HG02870 (cell line): ENCODE data around the gene SNX21.
"Not testable (repeated sequence)": the region's sequence is repeated elsewhere in the genome, so short reads cannot be mapped to it uniquely, and the experiment has no call there.

ENCODE experiments used
- ATAC-seq: cut with Tn5 transposase; IDR thresholded peaks from one replicate; pipeline ENCODE4 v1.9.1; 2021; ENCODE audit warnings: mild to moderate bottlenecking, moderate library complexity; ENCODE audit not compliant: unreplicated experiment

Gene SNX21

DNA sequence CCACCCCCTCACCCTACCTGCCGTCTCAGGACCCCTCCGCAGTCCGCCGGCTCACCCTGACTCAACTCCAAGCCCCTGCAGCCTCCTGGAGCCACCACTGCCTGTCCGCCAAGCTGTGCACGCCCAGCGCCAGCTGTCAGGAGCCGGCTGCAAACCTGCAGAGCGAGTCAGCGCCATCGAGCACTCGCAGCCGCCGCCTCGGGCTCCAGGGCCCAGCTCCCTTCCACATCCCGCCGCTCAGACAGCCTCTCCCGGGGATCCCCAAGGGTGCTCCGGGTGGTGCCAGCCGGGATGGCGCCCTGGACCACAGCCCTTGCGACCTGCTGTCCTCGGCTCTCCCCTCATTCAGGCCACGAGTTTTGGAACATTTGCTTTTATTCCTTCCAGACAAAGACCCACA lies 10.7 kb upstream of the SNX21 start:
- no peak for ATAC-seq

DNA sequence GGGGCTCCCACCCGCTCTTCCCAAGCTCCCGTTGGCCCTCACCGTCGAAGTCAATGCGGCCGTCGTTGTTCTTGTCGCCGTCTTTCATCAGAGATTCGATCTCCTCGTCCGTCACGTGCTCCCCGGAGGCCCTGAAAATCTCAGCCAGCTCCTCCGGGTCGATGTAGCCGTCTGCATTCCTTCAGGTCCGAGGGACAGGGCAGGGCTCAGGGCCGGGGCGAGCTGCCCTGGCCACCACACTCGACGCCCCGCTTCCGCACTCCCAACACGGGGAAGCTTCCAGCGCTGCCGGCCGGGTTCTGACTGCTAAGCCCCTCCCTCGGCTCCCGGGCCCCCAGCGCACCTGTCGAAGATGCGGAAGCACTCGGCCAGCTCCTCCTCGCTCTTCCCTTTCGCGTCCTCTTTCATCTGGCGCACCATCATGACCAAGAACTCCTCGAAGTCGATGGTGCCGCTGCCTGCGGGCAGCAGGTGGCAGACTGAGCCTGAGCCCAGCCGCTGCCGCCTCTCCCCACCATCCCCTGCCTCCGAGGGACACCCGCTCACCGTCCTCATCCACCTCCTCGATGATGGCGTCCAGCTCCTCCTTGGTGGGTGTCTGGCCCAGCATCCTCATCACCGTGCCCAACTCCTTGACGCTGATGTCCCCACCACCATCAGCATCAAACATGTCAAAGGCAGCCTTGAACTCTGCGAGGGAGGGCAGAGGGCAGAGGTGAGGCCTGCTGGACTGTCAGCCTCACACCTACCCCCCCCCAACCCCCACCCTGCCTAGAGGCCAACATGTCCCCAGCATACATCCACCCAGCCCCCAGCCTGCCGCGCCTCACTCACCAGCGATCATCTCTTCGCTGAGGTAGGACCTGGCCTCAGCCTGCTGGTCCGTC lies 9.4 kb upstream of the SNX21 start:
- ATAC-seq = no peak

DNA sequence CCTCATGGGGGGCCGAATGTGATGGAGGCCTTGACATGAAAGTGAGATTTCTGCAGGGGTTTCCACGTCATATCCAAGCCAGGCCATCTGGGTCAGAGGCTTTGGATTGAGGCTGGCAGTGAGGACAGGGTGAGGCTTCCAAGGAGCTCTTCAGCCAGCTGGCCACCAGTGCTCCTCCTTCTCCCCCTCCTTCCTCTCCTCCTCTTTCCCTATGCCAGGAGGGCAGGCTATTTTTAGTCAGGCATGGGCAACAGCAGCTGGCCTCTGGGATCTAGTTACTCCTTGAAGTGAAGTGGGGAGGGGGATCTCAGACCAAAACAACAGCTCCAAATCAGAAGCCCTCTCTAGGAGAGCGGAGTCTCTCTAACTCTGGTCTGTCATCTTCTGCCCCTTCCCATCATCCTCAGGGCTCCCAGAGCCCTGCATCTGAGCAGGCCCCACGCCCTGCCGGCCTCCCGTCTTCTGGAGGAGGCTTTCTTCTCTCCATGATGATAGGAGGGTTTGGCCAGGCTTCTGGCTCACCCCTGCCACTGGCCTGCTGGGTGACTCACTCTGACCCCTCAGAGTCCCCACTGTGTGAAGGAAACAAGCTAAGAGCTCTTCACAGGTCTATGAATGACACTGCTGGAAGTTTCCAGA lies 7.1 kb upstream of the SNX21 start:
- ATAC-seq = no peak

DNA sequence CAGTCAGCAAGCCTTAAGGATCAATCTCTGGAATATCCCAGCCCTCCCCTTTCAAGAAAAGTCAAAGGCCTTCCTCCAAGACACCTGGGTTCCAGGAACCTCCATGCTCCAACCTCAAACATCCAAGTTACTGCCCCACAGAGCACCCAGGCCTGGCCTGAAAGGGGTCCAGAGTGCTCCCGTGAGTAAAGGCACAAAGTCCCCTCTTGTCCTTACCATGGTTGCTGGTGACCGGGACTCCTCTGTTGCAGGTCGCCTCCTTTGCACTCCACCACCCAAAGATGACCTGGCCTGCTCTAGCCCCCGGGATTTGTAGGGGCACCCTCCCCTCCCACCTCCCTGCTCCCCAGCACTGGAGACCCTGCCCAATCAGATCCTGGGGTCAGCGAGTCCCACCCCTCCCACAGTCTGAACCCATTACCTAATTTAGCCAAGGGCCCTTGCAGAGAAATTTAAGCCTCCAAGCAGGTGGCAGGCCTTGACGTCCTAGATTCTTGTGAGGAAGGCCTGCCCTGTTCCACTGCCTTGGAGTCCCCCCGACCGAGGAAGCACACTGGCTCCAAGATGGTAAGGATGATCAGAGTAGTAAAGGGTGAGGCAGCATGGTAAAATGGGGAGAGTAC lies 6.5 kb upstream of the SNX21 start, which contains the start of gene TNNC2:
Gene TNNC2 (minus strand): TSS at position 283 of the 623 bp plus-strand sequence. CDS start 64 bp downstream, at position 219.
- no peak for ATAC-seq

DNA sequence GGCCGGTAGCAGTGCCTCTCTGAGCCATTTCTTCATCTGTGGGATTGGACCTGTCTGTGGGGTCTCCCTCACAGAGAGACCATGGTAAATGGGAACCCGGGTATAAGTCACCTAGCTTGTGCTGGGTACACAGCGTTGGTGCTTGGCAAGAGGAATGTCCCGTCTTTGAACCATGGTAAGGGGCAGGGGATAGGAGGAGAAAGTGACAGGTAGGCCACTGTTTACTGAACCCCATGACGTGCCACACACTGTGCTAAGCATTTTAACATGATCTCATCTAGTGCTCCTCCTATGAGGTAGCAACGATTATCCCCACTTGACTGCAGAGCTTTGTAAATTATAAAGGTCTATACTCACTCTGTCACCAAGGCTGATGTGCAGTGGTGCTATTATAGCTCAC lies 5.9 kb upstream of the SNX21 start:
- no peak for ATAC-seq

DNA sequence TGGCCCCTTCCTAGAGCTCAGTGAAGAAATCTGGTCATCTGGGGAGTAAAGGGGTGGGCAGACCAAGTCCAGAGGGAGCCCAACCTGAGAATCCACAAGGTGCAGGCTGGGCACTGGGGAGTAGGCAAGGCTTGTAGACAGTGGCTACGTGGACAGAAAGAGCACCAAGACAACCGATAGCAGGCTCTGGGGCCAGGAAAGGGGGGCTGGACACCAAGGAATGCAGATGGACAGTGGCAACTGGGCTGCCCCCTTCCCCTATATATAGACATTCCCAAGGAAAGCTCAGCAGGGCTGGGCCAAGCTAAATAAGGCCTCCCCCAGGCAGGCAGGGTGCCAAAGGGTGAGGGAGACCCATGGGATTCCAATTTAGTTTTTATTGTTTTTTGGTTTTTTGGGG lies 5.0 kb upstream of the SNX21 start:
- ATAC-seq = no peak

DNA sequence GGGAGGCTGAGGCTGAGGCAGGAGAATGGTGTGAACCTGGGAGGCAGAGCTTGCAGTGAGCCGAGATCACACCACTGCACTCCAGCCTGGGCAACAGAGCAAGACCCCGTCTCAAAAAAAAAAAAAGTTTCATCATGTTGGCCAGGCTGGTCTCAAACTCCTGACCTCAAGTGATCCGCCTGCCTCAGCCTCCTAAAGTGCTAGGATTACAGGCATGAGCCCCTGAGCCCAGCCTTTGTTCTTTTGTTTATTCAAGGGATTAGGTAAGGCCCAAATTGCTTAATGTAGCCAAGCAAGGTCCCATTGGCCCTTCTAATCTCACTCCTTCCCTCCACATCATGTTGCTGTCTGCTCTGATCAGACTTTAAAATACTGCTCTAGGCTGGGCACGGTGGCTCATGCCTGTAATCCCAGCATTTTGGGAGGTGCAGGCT lies 3.9 kb upstream of the SNX21 start:
- ATAC-seq = not testable (repeated sequence)

DNA sequence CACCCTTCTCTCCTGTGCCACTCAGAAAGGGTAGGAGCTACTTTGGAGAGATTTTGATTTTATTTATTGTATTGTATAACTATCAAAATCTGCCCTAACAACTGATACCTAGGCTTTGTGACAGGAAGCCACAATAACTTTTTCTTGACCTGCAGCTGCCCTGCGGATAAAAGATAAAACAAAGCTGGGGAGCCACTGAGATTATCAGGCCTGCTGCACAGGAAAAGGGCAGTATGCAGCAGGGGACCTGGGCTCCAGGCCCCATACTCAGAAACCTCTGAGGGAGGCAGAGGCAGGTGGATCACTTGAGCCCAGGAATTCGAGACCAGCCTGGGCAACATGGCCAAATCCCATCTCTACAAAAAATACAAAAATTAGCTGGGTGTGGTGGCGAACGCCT lies 980 bp upstream of the SNX21 start:
- ATAC-seq = no peak

DNA sequence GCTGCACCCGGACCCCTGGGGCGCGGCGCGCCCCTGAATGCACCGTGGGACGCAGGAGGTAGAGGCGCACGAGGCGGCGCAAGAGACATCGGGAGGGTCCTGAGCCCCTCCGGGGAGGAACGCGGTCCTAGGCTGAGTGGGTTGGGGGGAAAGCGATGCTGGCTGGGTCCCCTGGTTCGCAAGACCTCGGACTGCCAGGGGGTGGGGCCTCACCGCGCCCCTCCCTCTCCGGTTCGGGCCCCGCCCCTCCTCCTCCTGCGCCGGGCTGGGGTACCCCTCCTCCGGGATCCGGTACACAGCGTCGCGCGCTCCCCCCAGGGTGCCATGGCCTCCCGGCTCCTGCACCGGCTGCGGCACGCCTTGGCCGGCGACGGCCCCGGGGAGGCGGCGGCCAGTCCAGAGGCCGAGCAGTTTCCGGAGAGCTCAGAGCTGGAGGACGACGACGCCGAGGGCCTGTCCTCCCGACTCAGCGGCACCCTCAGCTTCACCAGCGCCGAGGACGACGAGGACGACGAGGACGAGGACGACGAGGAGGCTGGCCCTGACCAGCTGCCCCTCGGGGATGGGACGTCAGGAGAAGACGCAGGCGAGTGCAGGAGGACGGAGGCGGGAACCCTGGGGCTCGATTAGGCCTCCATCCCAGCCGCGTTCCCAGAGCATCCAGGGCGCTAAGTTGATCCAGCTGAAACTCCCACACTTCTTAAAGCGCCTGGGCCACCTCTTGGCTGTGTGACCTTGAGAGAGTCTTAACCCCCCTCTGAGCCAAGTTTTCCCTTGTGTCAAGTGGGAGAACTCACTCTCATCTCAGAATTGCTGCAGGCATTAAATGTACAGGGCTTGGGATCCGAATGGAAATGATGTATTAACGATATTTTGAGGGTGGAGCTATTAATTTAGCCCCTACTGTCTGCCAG lies 541 bp downstream of the SNX21 start:
- no peak for ATAC-seq

DNA sequence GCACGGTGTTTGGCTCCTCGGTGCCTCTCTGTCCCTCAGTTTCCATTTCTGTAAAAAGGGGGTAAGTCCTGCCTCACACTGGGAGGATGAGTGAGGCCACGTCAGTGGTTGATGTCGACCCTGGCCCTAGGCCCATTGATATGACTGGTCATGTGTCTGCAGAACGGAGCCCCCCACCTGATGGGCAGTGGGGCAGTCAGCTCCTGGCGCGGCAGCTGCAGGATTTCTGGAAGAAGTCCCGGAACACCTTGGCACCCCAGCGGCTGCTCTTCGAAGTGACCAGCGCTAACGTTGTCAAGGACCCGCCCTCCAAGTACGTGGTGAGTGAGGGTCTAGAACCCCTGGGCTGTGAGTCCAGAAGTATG lies 1.2 kb downstream of the SNX21 start:
- ATAC-seq = no peak

DNA sequence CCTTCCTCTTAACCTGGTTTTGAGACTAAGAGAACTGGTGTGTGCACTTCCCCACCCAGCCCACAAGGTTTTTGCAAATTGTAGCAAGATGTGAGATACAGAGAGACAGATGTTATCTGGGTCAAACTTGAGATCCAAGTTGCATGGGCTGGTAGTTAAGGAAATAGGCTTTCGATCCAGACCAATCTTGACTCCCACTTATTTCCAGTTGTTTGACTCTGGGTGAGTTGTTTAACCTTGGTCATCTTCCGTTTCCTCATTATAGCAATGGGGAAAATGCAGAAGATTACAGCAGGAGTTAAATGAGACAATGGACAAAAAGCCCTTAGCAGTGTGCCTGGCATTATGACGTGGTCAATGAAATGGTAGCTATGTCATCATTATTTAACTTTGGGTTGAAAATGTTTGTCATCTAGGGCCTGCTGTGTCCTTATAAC lies 1.7 kb downstream of the SNX21 start:
- ATAC-seq = no peak

DNA sequence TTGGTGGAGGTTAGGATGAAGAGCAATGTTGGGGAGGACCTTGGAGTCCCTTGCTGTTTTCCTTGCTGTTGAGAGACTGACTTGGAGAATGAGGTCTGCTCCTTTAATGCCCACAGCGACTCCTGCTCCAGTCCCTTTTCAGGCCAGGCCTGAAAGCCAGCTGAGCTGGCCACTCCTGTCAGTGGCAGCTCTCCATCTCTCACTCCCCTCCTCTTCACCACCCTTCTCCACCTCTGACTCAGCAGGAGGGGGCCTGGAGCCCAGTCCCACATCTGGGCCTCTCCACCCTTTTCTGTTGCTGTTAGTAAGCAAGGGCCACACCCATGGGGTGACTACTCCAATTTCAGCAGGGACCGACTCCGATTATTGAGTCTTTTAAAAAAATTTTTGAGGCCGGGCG lies 2.2 kb downstream of the SNX21 start:
- ATAC-seq = no peak

DNA sequence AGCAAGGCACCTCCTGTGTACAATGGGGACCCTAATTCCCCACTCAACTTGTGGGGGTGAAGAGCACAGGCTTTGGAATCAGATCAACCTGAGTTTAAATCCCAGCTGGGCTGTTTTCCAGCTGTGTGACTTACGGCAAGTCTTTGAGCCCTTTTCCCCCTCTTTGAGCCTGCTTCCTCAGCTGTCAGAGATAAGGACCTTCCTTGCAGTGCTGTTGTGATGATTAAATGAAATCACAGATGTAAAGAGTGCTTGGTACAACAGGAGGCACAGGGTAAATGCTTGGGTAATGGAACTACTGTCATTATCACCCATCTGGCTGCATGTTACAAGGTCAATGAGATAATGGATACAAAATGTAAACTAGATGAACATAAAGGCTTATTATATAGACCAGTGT lies 3.2 kb downstream of the SNX21 start:
- no peak for ATAC-seq

DNA sequence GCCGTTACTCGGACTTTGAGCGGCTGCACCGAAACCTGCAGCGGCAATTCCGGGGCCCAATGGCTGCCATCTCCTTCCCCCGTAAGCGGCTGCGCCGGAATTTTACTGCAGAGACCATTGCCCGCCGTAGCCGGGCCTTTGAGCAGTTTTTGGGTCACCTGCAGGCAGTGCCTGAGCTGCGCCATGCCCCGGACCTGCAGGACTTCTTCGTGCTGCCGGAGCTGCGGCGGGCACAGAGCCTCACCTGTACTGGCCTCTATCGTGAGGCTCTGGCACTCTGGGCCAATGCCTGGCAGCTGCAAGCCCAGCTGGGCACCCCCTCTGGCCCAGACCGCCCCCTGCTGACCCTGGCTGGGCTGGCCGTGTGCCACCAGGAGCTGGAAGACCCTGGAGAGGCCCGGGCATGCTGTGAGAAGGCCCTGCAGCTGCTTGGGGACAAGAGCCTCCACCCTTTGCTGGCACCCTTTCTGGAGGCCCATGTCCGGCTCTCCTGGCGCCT lies 7.2 kb downstream of the SNX21 start:
- ATAC-seq = no peak

DNA sequence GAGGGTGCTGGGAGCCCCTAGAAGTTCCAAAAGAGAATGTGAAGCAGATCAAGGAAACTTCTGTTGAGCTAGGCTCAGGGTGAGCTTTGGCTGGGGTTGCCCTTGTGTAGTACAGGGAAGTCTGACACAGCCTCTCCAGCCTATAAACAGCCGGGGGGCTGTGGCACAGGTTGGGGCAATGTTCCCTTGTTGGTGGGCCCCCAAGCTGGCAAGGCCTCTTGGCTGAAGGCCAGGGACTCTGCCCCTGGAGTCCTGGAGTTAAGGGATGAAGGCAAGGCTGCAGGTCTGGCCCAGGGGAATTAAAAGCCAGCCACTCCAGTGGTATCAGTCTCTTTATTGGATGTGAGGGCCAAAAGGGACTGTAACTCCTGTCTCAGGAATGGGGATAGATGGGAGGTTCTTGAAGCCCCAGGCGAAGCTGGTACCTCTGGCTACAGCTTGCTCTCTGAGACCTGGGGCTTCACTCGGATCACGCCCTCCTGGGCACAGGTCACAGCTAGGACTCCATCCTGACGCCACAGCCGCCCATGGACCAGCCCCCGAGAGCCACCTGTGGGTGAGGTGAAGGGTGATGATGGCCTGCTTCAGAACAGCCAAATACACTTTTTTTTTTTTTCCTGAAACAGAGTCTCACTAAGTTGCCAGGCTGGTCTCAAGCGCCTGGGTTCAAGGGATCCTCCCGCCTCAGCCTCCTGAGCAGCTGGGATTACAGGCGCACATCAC lies 8.0 kb downstream of the SNX21 start:
- no peak for ATAC-seq

DNA sequence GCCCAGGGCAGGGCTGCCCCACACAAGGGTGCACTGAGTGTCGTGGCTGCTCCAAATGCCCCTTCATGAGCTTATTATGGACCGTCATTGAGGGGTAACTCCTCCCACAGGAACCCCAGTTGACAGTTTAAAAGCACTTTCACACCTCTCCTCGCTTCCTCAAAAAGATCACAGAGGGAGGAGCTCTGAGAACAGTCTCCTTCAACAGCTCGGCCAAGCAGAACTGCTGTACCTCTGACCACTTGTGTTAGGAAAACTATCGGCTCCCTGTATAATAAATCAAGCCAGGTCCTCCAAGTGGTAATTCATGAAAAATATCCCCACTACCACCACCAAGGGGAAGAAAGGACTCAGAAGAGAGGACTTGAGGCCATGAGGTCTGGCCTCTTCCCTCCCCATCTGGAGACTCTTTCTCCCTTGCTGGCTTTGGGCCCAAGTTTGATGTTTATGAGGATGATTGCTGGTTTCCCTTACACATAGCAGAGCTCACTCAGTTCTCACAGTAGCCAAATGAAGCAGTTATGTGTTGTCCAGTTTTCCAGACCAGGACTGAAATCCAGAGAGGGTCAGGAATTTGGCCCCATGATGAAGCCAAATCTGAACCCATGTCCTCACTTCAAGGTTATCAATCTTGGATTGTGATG lies 8.7 kb downstream of the SNX21 start:
- ATAC-seq = peak; percentile 57

DNA sequence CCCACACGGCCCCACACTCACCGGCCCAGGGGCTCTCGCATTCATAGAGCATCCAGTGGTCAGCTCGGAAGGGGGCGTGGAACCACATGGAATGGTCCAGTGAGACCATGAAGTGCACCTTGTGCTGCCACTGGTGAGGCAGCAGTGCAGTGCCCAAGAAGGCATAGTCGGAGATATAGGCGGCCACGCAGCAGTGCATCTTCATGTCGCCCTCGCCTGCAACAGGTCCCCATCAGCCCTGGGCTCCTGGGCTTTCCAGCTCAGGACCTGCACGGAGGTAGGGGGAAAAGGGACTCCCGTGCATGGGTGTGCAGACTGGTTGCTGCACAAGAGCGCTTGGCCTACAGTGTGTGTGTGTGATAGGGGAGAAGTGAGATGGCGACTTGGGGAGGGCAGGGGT lies 9.9 kb downstream of the SNX21 start:
- no peak for ATAC-seq

DNA sequence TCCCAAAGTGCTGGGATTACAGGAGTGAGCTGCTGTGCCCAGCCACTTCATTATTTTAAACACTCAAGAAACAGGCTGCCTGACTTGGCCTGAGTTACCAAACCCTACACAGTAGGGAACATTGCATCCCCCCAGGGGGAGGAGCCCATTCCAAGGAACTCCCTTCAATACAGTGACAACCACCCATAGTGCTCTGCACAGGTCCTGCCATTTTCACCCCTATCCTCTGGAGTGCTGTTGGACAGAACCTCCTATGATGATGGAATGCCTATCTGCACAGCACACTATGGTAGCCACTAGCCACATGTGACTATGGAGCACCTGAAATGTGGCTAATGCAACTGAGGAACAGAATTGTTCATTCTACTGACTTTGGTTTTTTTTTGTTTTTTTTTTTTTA lies 11.9 kb downstream of the SNX21 start:
- ATAC-seq = no peak

DNA sequence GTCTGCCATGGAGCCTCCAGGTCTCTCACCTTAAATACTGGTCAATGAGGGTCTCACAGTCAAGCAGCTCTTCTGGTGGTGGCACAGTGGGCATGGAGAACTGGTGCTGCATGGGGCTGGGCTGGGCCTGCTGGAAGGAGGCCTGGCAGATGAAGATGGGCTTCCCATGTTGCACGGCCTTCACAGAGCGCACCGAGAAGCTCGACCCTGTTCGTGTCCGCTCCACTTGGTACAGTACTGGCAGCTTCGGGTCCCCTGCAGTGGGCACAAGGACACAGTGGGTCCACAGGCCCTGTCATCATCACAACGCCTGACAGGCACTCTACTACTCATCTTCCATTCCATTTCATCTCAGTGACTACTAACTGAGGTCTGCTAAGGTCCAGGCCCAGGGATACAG lies 14.8 kb downstream of the SNX21 start:
- no peak for ATAC-seq
